H9 (cell line): ENCODE results near the gene EXOC3. TPM values are rescaled to one million over a fixed set of nuclear protein-coding genes. Genes with fewer than 3 reads are reported as not detected.

Experiments used
- DNase-seq: peaks from one replicate; pipeline ENCODE4 v3.0.0-alpha.2; 2017
- H2AFZ ChIP-seq: one replicate; pipeline ENCODE4 v1.6.1; 2013; ENCODE audit warnings: mild to moderate bottlenecking, low read length, control low read depth, moderate library complexity
- H2AK5ac ChIP-seq: 2 replicates; pipeline ENCODE4 v1.6.1; 2013; ENCODE audit warnings: low read length, control low read depth, mixed read lengths; ENCODE audit not compliant: insufficient read length
- H2BK120ac ChIP-seq: one replicate; pipeline ENCODE4 v1.6.1; 2013; ENCODE audit warnings: low read depth, mild to moderate bottlenecking, low read length, control low read depth, inconsistent platforms; ENCODE audit not compliant: poor library complexity, severe bottlenecking
- H2BK12ac ChIP-seq: 2 replicates; pipeline ENCODE4 v1.6.1; 2013; ENCODE audit warnings: low read length, control low read depth, mixed read lengths, low read depth; ENCODE audit not compliant: insufficient read length
- H2BK15ac ChIP-seq: 2 replicates; pipeline ENCODE4 v1.6.1; 2013; ENCODE audit warnings: low read depth, low read length, control low read depth
- H2BK20ac ChIP-seq: one replicate; pipeline ENCODE4 v1.6.1; 2013; ENCODE audit warnings: low read depth, mild to moderate bottlenecking, low read length, control low read depth, inconsistent platforms; ENCODE audit not compliant: poor library complexity, severe bottlenecking
- H2BK5ac ChIP-seq: 2 replicates; pipeline ENCODE4 v1.6.1; 2013; ENCODE audit warnings: low read length, control low read depth, mixed read lengths; ENCODE audit not compliant: insufficient read length
- H3K14ac ChIP-seq: 2 replicates; pipeline ENCODE4 v1.6.1; 2013; ENCODE audit warnings: low read length, control low read depth; ENCODE audit not compliant: insufficient read depth
- H3K18ac ChIP-seq: 2 replicates; pipeline ENCODE4 v1.6.1; 2013; ENCODE audit warnings: low read depth, mild to moderate bottlenecking, mixed read lengths, low read length, control low read depth; ENCODE audit not compliant: insufficient read length
- H3K23ac ChIP-seq: 2 replicates; pipeline ENCODE4 v1.6.1; 2013; ENCODE audit warnings: low read length, control low read depth, mixed read lengths, low read depth; ENCODE audit not compliant: insufficient read length
- H3K23me2 ChIP-seq: 2 replicates; pipeline ENCODE4 v1.6.1; 2013; ENCODE audit warnings: low read depth, mild to moderate bottlenecking, mixed read lengths, low read length, control low read depth; ENCODE audit not compliant: insufficient read length, poor library complexity, severe bottlenecking
- H3K27ac ChIP-seq: 2 replicates; pipeline ENCODE4 v1.5.1; 2013; ENCODE audit warnings: low read length, control low read depth, mixed read lengths, low read depth; ENCODE audit not compliant: insufficient read length
- H3K27me3 ChIP-seq: 2 replicates; pipeline ENCODE4 v1.6.1; 2013; ENCODE audit warnings: low read length, control low read depth, inconsistent platforms; ENCODE audit not compliant: insufficient read depth
- H3K4ac ChIP-seq: 2 replicates; pipeline ENCODE4 v1.6.1; 2013; ENCODE audit warnings: low read depth, mild to moderate bottlenecking, control low read depth, inconsistent platforms, low read length, moderate library complexity
- H3K4me1 ChIP-seq: 2 replicates; pipeline ENCODE4 v1.6.1; 2013; ENCODE audit warnings: low read length, control low read depth, inconsistent platforms; ENCODE audit not compliant: insufficient read depth
- H3K4me2 ChIP-seq: 2 replicates; pipeline ENCODE4 v1.6.1; 2013; ENCODE audit warnings: low read length, control low read depth, mixed read lengths; ENCODE audit not compliant: insufficient read length, insufficient read depth
- H3K56ac ChIP-seq: 2 replicates; pipeline ENCODE4 v1.6.1; 2013; ENCODE audit warnings: low read depth, mild to moderate bottlenecking, mixed read lengths, low read length, control low read depth; ENCODE audit not compliant: insufficient read length
- H3K79me1 ChIP-seq: 2 replicates; pipeline ENCODE4 v1.6.1; 2013; ENCODE audit warnings: low read depth, mild to moderate bottlenecking, moderate library complexity, low read length, control low read depth, inconsistent platforms; ENCODE audit not compliant: insufficient read depth, poor library complexity, severe bottlenecking
- H3K79me2 ChIP-seq: 2 replicates; pipeline ENCODE4 v1.6.1; 2013; ENCODE audit warnings: low read length, control low read depth, inconsistent platforms; ENCODE audit not compliant: insufficient read depth
- H3K9ac ChIP-seq: 2 replicates; pipeline ENCODE4 v1.6.1; 2013; ENCODE audit warnings: low read length, control low read depth, mixed read lengths; ENCODE audit not compliant: insufficient read length; ENCODE audit errors: extremely low read depth
- H3K9me3 ChIP-seq: one replicate; pipeline ENCODE4 v1.6.1; 2013; ENCODE audit warnings: low read depth, low read length, inconsistent platforms; ENCODE audit not compliant: control insufficient read depth
- H3T11ph ChIP-seq: one replicate; pipeline ENCODE4 v1.6.1; 2013; ENCODE audit warnings: mild to moderate bottlenecking, low read length, control low read depth, inconsistent platforms
- H4K20me1 ChIP-seq: one replicate; pipeline ENCODE4 v1.6.1; 2013; ENCODE audit not compliant: control insufficient read depth, insufficient read length, insufficient read depth
- H4K5ac ChIP-seq: 2 replicates; pipeline ENCODE4 v1.6.1; 2013; ENCODE audit warnings: low read depth, mild to moderate bottlenecking, mixed read lengths, low read length, control low read depth; ENCODE audit not compliant: insufficient read length
- H4K8ac ChIP-seq: replicated peaks from 2 replicates; pipeline ENCODE4 v1.6.1; 2013; ENCODE audit warnings: low read length, control low read depth, mixed read lengths, low read depth; ENCODE audit not compliant: insufficient read length
- H4K91ac ChIP-seq: 2 replicates; pipeline ENCODE4 v1.6.1; 2013; ENCODE audit warnings: low read depth, mild to moderate bottlenecking, moderate library complexity, mixed read lengths, low read length, control low read depth; ENCODE audit not compliant: insufficient read length
- H3K27ac Mint-ChIP-seq, 3 experiments: 2 replicates in 2 of 3; 3 replicates in 1 of 3; pipeline ENCODE4 v1.8.0; 2020 to 2021; ENCODE audit warnings: mixed read lengths in 3 of 3, mild to moderate bottlenecking in 1 of 3, moderate library complexity in 1 of 3
- H3K27me3 Mint-ChIP-seq: 2 replicates; pipeline ENCODE4 v1.8.0; 2021; ENCODE audit warnings: low read depth, mild to moderate bottlenecking, moderate library complexity, mixed read lengths
- H3K36me3 Mint-ChIP-seq, 3 experiments: 2 replicates in 2 of 3; 3 replicates in 1 of 3; pipeline ENCODE4 v1.8.0; 2020 to 2021; ENCODE audit warnings: low read depth in 3 of 3, mixed read lengths in 3 of 3; ENCODE audit not compliant: insufficient read depth in 1 of 3
- H3K4me1 Mint-ChIP-seq, 2 experiments: 2 replicates each; pipeline ENCODE4 v1.8.0; 2020; ENCODE audit warnings: mixed read lengths in 2 of 2
- H3K4me3 Mint-ChIP-seq, 2 experiments: 2 replicates in 1 of 2; 3 replicates in 1 of 2; pipeline ENCODE4 v1.8.0; 2020 to 2021; ENCODE audit warnings: mild to moderate bottlenecking in 2 of 2, mixed read lengths in 2 of 2, moderate library complexity in 1 of 2
- H3K9me3 Mint-ChIP-seq, 2 experiments: 2 replicates in 1 of 2; 3 replicates in 1 of 2; pipeline ENCODE4 v1.8.0; 2020; ENCODE audit warnings: mild to moderate bottlenecking in 2 of 2, mixed read lengths in 2 of 2, moderate library complexity in 1 of 2
- WGBS: extraction: QIAGEN DNeasy Blood & Tissue Kit; methylation state at CpG from one replicate; pipeline ENCODE4 v1.1.7; 2013; ENCODE audit warnings: missing lambda C conversion rate, low lambda C conversion rate, mixed read lengths; ENCODE audit not compliant: insufficient read length; ENCODE audit errors: extremely low coverage; 5-methylcytosine and 5-hydroxymethylcytosine counted together
- total RNA-seq: library from RNA; stranded (reverse); gene quantifications from 2 replicates; pipeline ENCODE4 v1.2.1, GENCODE V29; 2021
- TF ChIP-seq, protein P1 (sequence below): fragments of 200-600 bp; sonication (generic); conservative IDR thresholded peaks from 3 replicates; pipeline ENCODE4 v1.8.0; 2021; ENCODE audit warnings: antibody characterized with exemption, mild to moderate bottlenecking

The EXOC3 gene
- total RNA-seq, 1 experiment from 2014 or later, result 36.7 TPM

DNA sequence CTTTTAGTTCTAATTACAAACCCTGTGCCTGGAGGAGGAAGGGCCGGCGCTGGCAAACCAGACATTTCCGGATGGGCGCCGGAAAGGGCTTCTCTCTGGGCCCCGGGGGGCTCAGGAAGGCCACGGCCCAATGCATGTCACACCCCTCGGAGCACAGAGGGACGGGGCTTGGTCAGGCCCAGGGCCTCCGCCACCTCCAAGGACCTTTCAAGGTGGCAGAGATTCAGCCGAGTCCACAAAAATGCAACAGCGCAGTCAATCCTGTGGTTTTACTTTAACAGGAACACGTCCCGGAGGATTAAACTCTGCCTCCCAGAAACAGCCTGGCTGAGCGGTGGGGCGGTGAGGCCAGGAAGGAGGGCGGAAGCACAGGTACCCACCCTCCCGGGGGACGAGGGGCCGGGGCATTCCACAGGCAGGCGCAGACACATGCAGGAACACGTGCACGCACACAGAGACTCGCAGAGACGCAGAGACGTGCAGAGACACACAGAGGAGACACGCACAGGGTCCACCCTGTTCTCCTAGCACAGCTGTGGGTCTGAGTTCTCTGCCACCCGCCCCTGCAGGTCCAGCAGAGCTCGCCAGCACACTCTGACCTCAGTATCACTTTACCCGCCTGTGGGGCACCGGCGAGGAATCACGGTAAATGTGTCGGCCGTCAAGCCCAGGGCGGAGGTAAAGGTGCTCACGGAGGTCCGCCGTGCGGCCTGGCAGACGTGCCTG is 58.3 kb downstream of the EXOC3 start:
- H3K27ac Mint-ChIP-seq, result no peak overlapping the region
- Histone ChIP-seq H2BK12ac (no peak overlapping the region), H3K79me2 (no peaks in the 10 kb centered on the region), H3K56ac (no peak overlapping the region), H3K14ac (no peak overlapping the region), H2BK20ac (no peak overlapping the region), H3K4ac (no peak overlapping the region), H4K20me1 (no peaks in the 10 kb centered on the region), H3K9me3 (no peaks in the 10 kb centered on the region), H2BK120ac (no peak overlapping the region), H2BK15ac (no peak overlapping the region), H4K8ac (no peak overlapping the region), H3K27ac (no peak overlapping the region), H3K79me1 (no peaks in the 10 kb centered on the region), H3K18ac (no peak overlapping the region), H2AFZ (no peak overlapping the region), H3K4me2 (no peak overlapping the region), H3K23me2 (no peaks in the 10 kb centered on the region), H4K5ac (no peak overlapping the region), H3K23ac (no peak overlapping the region), H2AK5ac (no peak overlapping the region), H2BK5ac (no peak overlapping the region), H3K9ac (no peak overlapping the region), H4K91ac (no peak overlapping the region), H3T11ph (no peak overlapping the region), H3K4me1 (no peaks in the 10 kb centered on the region), H3K27me3 (peaks cover 9% of the 10 kb centered on the region; the same call in 1 of the 2 replicates)
- H3K4me3 Mint-ChIP-seq, result no peak overlapping the region
- WGBS, result no CpG with 5 or more reads among the region's 41 CpGs
- no peak for DNase-seq
- TF ChIP-seq, protein P1, sequence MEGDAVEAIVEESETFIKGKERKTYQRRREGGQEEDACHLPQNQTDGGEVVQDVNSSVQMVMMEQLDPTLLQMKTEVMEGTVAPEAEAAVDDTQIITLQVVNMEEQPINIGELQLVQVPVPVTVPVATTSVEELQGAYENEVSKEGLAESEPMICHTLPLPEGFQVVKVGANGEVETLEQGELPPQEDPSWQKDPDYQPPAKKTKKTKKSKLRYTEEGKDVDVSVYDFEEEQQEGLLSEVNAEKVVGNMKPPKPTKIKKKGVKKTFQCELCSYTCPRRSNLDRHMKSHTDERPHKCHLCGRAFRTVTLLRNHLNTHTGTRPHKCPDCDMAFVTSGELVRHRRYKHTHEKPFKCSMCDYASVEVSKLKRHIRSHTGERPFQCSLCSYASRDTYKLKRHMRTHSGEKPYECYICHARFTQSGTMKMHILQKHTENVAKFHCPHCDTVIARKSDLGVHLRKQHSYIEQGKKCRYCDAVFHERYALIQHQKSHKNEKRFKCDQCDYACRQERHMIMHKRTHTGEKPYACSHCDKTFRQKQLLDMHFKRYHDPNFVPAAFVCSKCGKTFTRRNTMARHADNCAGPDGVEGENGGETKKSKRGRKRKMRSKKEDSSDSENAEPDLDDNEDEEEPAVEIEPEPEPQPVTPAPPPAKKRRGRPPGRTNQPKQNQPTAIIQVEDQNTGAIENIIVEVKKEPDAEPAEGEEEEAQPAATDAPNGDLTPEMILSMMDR, result no peak
- no peaks in the 10 kb centered on the region; a peak in 1 of 5 replicates for H3K9me3 Mint-ChIP-seq
- peaks cover under 1 to 6% of the 10 kb centered on the region in 2 experiments; a peak in 2 of 4 replicates for H3K4me1 Mint-ChIP-seq
- H3K27me3 Mint-ChIP-seq, result peaks cover 57% of the 10 kb centered on the region
- H3K36me3 Mint-ChIP-seq, result no peaks in the 10 kb centered on the region
